Calu3 (cell line): ENCODE data around the gene SLC2A8. TPM values are rescaled to one million over a fixed set of nuclear protein-coding genes. Genes with fewer than 3 reads are reported as not detected.

ENCODE experiments used
- BruUV-seq: library from RNA; stranded (reverse); fragments of 400-500 nt; replicated peaks from 2 replicates; lab custom pipeline; 2021; lab: Mats Ljungman, UMichigan
- CTCF ChIA-PET: fragments of 300-600 bp; sonication (Branson Sonifier 250); formaldehyde crosslinking; loops from one replicate; lab custom pipeline; 2022; ENCODE audit warnings: antibody characterized with exemption; lab: Charles Lee
- DNase-seq: peaks from one replicate; pipeline ENCODE4 v3.0.0; 2022
- H3K27ac Mint-ChIP-seq: one replicate; pipeline ENCODE4 v1.8.0; 2022; ENCODE audit warnings: mixed read lengths; ENCODE audit not compliant: unreplicated experiment
- H3K27me3 Mint-ChIP-seq: one replicate; pipeline ENCODE4 v1.8.0; 2022; ENCODE audit warnings: mixed read lengths; ENCODE audit not compliant: unreplicated experiment
- H3K36me3 Mint-ChIP-seq: one replicate; pipeline ENCODE4 v1.8.0; 2022; ENCODE audit warnings: mild to moderate bottlenecking, moderate library complexity, mixed read lengths; ENCODE audit not compliant: insufficient read depth, unreplicated experiment
- H3K4me1 Mint-ChIP-seq: one replicate; pipeline ENCODE4 v1.8.0; 2022; ENCODE audit warnings: mild to moderate bottlenecking, low read depth, mixed read lengths; ENCODE audit not compliant: unreplicated experiment
- H3K4me3 Mint-ChIP-seq: one replicate; pipeline ENCODE4 v1.8.0; 2022; ENCODE audit warnings: mild to moderate bottlenecking, low read depth, moderate library complexity, mixed read lengths; ENCODE audit not compliant: unreplicated experiment
- H3K9me3 Mint-ChIP-seq: one replicate; pipeline ENCODE4 v1.8.0; 2022; ENCODE audit warnings: low read depth, mixed read lengths; ENCODE audit not compliant: unreplicated experiment
- CTCF ChIP-seq: fragments of 200-600 bp; IDR thresholded peaks from one replicate; pipeline ENCODE4 v1.8.0; 2022; ENCODE audit warnings: antibody characterized with exemption; ENCODE audit not compliant: unreplicated experiment
- intact Hi-C: fragments of 100-400 bp; cut with micrococcal nuclease; formaldehyde crosslinking; loops from one replicate; pipeline ENCODE4 v1.10.0; 2022; ENCODE audit not compliant: unreplicated experiment
- total RNA-seq: library from RNA; stranded (reverse); gene quantifications from 2 replicates; pipeline ENCODE4 v1.2.3, GENCODE V29; 2022

The SLC2A8 gene
- total RNA-seq, 1 experiment from 2014 or later, result 10.8 TPM

- CTCF ChIA-PET, result interaction anchor here (0.6 kb wide), 1 partner anchor 402 kb away, joined by 5 read pairs; no protein-coding TSS in a partner anchor
- intact Hi-C loops, result no loop called here
- BruUV-seq, result no TSS peak
- peaks cover 13% of the 10 kb centered on the region for H3K27me3 Mint-ChIP-seq
- peak overlapping the region; percentile 74 for H3K4me3 Mint-ChIP-seq
- H3K9me3 Mint-ChIP-seq, result no peaks in the 10 kb centered on the region
- no peak overlapping the region for H3K27ac Mint-ChIP-seq
- peaks cover 7% of the 10 kb centered on the region for H3K36me3 Mint-ChIP-seq
- peaks cover 9% of the 10 kb centered on the region for H3K4me1 Mint-ChIP-seq
- TF ChIP-seq CTCF, result no peak
- no peak for DNase-seq
Observed at GRCh38 chr9:127398715-127399400, 1.9 kb downstream of the SLC2A8 start.

- H3K36me3 Mint-ChIP-seq, result peaks cover 7% of the 10 kb centered on the region
- H3K27me3 Mint-ChIP-seq, result peaks cover 13% of the 10 kb centered on the region
- CTCF ChIA-PET, result interaction anchor here (0.6 kb wide), 1 partner anchor 401 kb away, joined by 5 read pairs; no protein-coding TSS in a partner anchor
- no peak overlapping the region for H3K27ac Mint-ChIP-seq
- no peak overlapping the region for H3K4me3 Mint-ChIP-seq
- H3K9me3 Mint-ChIP-seq, result no peaks in the 10 kb centered on the region
- no peak for DNase-seq
- intact Hi-C loops, result no loop called here
- no TSS peak for BruUV-seq
- no peak for TF ChIP-seq CTCF
- peaks cover 9% of the 10 kb centered on the region for H3K4me1 Mint-ChIP-seq
Observed at GRCh38 chr9:127399736-127400269, 2.8 kb downstream of the SLC2A8 start.

- no TSS peak for BruUV-seq
- Mint-ChIP-seq H3K4me1 (no peaks in the 10 kb centered on the region), H3K36me3 (peaks cover 7% of the 10 kb centered on the region), H3K4me3 (no peak overlapping the region), H3K9me3 (no peaks in the 10 kb centered on the region), H3K27me3 (no peaks in the 10 kb centered on the region), H3K27ac (no peak overlapping the region)
- no peak for DNase-seq
- intact Hi-C loops, result no loop called here
- CTCF ChIA-PET, result no interaction called here
- TF ChIP-seq CTCF, result no peak
Observed at GRCh38 chr9:127402401-127403090, 5.6 kb downstream of the SLC2A8 start.

GRCh38 chr9:127403507-127404192, 6.7 kb downstream of the SLC2A8 start:
- no TSS peak for BruUV-seq
- H3K9me3 Mint-ChIP-seq, result no peaks in the 10 kb centered on the region
- TF ChIP-seq CTCF, result no peak
- no peak for DNase-seq
- intact Hi-C loops, result no loop called here
- H3K36me3 Mint-ChIP-seq, result no peaks in the 10 kb centered on the region
- CTCF ChIA-PET, result no interaction called here
- H3K27me3 Mint-ChIP-seq, result no peaks in the 10 kb centered on the region
- H3K4me1 Mint-ChIP-seq, result no peaks in the 10 kb centered on the region
- H3K4me3 Mint-ChIP-seq, result no peak overlapping the region
- H3K27ac Mint-ChIP-seq, result no peak overlapping the region
